ENCODE data around the gene ASMTL. TPM values are rescaled to one million over a fixed set of nuclear protein-coding genes. Genes with fewer than 3 reads are reported as not detected.

The ASMTL gene
- total RNA-seq, 2 donors from 2014 or later: 26.4 to 27.7 TPM

GRCh38 chrX:1397441-1398270 lies 55.1 kb downstream of the ASMTL start:
- peak; percentile 22 for DNase-seq
- no peak for ATAC-seq
- intact Hi-C loops (cut with DNase I): loop anchor here in 1 of 2 donors (10.0 kb wide), 1 partner anchor 47 kb away; no protein-coding TSS in a partner anchor

GRCh38 chrX:1397001-1397400 lies 55.7 kb downstream of the ASMTL start:
- DNase-seq (peak; percentile 12), ATAC-seq (no peak)
- intact Hi-C loops (cut with DNase I): loop anchor here in 1 of 2 donors (10.0 kb wide), 1 partner anchor 48 kb away; no protein-coding TSS in a partner anchor

DNA sequence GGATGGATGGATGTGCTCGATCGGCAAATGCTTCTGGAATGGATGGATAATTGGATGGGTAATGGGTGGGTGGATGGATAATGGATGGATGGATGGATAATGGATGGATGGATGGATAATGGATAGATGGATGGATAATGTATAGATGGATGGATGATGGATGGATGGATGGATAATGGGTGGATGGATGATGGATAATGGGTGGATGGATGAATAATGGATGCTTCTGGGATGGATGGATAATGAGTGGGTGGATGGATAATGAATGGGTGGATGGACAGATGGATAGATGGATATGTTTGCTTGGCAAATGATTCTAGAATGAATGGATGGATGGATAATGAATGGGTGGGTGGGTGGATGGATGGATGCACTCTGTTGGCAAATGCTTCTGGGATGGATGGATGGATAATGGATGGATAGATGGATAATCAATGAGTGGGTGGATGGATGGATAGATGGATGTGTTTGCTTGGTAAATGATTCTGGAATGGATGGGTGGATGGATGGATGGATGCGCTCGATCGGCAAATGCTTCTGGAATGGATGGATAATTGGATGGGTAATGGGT lies 57.0 kb downstream of the ASMTL start:
- ATAC-seq (no peak), DNase-seq (no peak)
- intact Hi-C loops (cut with DNase I): loop anchor here in 1 of 2 donors (10.0 kb wide), 1 partner anchor 49 kb away; no protein-coding TSS in a partner anchor

GRCh38 chrX:1394731-1395501 lies 57.8 kb downstream of the ASMTL start:
- no peak for ATAC-seq
- intact Hi-C loops (cut with DNase I): loop anchor here in 1 of 2 donors (10.0 kb wide), 1 partner anchor 50 kb away; no protein-coding TSS in a partner anchor
- peak; percentile 25 for DNase-seq

DNA sequence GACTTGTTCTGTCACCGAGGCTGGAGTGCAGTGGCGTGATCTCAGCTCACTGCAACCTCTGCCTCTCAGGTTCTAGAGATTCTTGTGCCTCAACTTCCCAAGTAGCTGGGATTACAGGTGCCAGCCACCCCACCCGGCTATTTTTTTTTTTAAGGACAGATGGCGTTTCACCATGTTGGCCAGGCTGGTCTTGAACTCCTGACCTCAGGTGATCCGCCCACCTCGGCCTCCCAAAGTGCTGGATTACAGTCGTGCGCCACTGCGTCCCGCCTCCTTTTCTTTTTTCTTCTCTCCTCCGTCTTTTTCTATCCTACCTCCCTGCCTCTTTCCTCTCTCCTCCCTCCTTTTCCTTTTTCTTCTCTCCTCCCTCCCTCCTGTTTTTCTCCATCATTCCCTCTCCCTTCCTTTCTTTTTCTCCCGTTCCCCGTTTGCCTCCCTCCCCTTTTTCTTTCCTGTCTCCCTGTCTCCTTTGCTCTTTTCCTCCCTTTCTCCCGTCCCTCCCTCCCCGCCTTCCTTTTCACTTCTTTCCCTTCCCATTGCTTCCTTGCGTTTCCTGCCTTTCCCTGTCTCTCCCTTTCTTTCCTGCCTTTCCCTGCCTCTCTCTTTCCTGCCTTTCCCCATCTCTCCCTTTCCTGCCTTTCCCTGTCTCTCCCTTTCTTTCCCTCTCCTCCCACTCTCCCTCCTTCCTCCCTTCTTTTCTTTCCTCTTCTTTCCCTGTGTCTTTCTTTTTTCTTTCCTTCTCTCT lies 58.7 kb downstream of the ASMTL start:
- DNase-seq: peak; percentile 5
- no peak for ATAC-seq
- intact Hi-C loops (cut with DNase I): loop anchor here in 1 of 2 donors (10.0 kb wide), 1 partner anchor 51 kb away; no protein-coding TSS in a partner anchor

DNA sequence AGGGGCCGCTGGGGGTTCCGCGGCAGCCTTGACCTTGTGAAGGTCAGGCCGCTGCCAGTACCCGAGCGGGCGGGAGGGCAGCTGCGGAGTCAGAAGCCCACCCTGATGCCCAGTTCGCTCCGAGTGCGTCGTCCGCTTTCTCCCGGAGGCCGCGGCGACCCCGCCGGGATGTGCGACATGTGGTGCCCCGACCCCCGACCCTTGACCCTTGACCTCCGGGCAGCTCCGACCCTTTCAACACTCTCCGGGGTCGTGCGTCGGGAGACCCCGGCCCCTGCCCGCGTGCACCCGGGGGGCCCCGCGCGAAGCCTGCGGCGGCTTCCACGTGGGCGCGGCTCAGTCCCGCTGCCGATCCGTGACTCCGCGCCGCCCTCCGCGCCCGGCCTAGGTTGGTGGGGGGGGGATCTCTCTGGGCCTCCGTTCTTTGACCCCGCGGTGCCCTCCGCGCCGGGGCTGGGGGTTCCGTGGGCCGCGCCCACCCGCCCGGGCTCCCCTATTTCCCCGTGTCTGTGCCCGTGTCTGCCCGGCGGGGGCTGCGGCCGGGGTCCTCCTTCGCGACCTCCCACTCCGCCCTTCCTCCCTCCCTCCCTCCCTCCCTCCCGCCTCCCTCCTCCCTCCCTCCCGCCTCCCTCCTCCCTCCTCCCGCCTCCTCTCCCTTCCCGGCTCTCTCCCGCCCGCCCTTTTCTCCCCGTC lies 60.2 kb downstream of the ASMTL start:
- ATAC-seq: peak; percentile 53 to 66
- peak; percentile 75 for DNase-seq
- intact Hi-C loops (cut with DNase I): loop anchor here in 1 of 2 donors (10.0 kb wide), 1 partner anchor 52 kb away; no protein-coding TSS in a partner anchor

- DNase-seq (peak; percentile 99), ATAC-seq (peak; percentile 96 to 97)
- intact Hi-C loops (cut with DNase I): loop anchor here in 1 of 2 donors (10.0 kb wide), 1 partner anchor 53 kb away; no protein-coding TSS in a partner anchor
Measured at GRCh38 chrX:1391707-1392375, 60.9 kb downstream of the ASMTL start, which contains the start of gene SLC25A6. TSS of gene SLC25A6 (minus strand) at chrX:1392113. CDS start at chrX:1392009, 104 bp downstream.

DNA sequence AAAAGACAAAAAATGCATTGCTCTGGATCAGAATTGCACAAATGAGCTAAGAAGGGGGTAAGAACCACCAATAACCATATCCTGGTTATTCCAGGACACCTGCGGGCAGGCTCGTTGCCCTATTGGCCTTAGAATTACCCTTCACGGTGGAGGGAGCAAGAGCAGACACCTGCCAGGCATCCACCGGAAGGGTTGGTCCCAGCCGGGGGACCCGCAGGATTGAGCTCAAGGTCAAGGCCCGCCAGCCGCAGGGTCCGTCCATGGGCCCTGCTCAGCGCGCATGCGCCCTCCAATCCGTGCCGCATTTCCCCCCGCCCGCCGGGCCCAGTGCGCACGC lies 61.4 kb downstream of the ASMTL start:
- intact Hi-C loops (cut with DNase I): loop anchor here in 1 of 2 donors (10.0 kb wide), 1 partner anchor 53 kb away; no protein-coding TSS in a partner anchor
- peak in 1 of 2 donors; percentile 67 for ATAC-seq
- DNase-seq: no peak

- ATAC-seq (no peak), DNase-seq (peak; percentile 34)
- intact Hi-C loops (cut with DNase I): loop anchor here in 1 of 2 donors (10.0 kb wide), 1 partner anchor 54 kb away; no protein-coding TSS in a partner anchor
Measured at GRCh38 chrX:1390621-1391369, 61.9 kb downstream of the ASMTL start.

- intact Hi-C loops (cut with DNase I): loop anchor here in 1 of 2 donors (10.0 kb wide), 1 partner anchor 55 kb away; no protein-coding TSS in a partner anchor
- ATAC-seq: no peak
Measured at GRCh38 chrX:1389993-1390285, 62.8 kb downstream of the ASMTL start.

GRCh38 chrX:1389181-1389992 lies 63.3 kb downstream of the ASMTL start:
- ATAC-seq (no peak), DNase-seq (no peak)
- intact Hi-C loops (cut with DNase I): no loop called here

More at GRCh38 chrX:1389993-1390285, 62.8 kb downstream of the ASMTL start:
- no peak for DNase-seq

DNA sequence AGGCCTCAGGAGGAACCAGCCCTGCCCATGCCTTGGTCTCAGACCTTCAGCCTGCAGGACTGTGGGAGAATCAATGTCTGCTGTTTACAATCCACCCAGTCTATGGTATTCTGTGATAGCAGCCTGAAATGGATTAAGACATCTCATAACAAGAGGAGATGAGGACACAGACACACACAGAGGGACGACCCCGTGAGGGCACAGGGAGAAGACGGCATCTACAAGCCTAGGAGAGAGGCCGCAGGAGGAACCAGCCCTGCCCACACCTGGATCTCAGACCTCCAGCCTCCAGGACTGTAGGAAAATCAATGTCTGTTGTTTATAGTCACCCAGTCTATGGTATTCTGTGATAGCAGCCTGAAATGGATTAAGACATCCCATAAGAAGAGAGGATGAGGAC lies 64.1 kb downstream of the ASMTL start:
- intact Hi-C loops (cut with DNase I): no loop called here
- no peak for ATAC-seq
- no peak for DNase-seq

- no peak for DNase-seq
Measured at GRCh38 chrX:1387141-1387776, 65.5 kb downstream of the ASMTL start.

GRCh38 chrX:1386338-1387127 lies 66.2 kb downstream of the ASMTL start:
- intact Hi-C loops (cut with DNase I): no loop called here
- no peak for DNase-seq
- no peak for ATAC-seq

More at GRCh38 chrX:1387141-1387776, 65.5 kb downstream of the ASMTL start:
- ATAC-seq: no peak
- intact Hi-C loops (cut with DNase I): no loop called here
